GM12864 (cell line): ENCODE data around the gene NXPE1.

Experiments
- DNase-seq: peaks from one replicate; pipeline ENCODE4 v3.0.0-alpha.2; 2011; ENCODE audit warnings: low read depth
- H3K4me3 ChIP-seq: 2 replicates; pipeline ENCODE4 v1.5.1; 2011; ENCODE audit warnings: mild to moderate bottlenecking, low read depth, low read length, control low read depth
- CTCF ChIP-seq: IDR thresholded peaks from 2 replicates; pipeline ENCODE4 v1.5.1; 2011; ENCODE audit warnings: low read depth, mild to moderate bottlenecking, moderate library complexity, low read length, control low read depth, inconsistent platforms; ENCODE audit errors: missing control alignments

The NXPE1 gene

GRCh38 chr11:114511079-114511478, 48.6 kb downstream of the NXPE1 start:
- no peak for DNase-seq
- TF ChIP-seq CTCF, result no peak
- H3K4me3 ChIP-seq, result no peak overlapping the region

- H3K4me3 ChIP-seq, result no peak overlapping the region
- TF ChIP-seq CTCF, result no peak
- no peak for DNase-seq
Observed at GRCh38 chr11:114501901-114502300, 57.8 kb downstream of the NXPE1 start.

GRCh38 chr11:114499756-114500155, 59.9 kb downstream of the NXPE1 start:
- no peak for DNase-seq
- TF ChIP-seq CTCF, result no peak
- no peak overlapping the region for H3K4me3 ChIP-seq

- TF ChIP-seq CTCF, result no peak
- DNase-seq, result no peak
- no peak overlapping the region for H3K4me3 ChIP-seq
Observed at GRCh38 chr11:114496915-114497314, 62.8 kb downstream of the NXPE1 start.

GRCh38 chr11:114483929-114484328, 75.8 kb downstream of the NXPE1 start:
- TF ChIP-seq CTCF, result no peak
- DNase-seq, result no peak
- H3K4me3 ChIP-seq, result no peak overlapping the region

- H3K4me3 ChIP-seq, result no peak overlapping the region
- DNase-seq, result no peak
- no peak for TF ChIP-seq CTCF
Observed at GRCh38 chr11:114482114-114482513, 77.6 kb downstream of the NXPE1 start.

- TF ChIP-seq CTCF, result no peak
- no peak overlapping the region for H3K4me3 ChIP-seq
- no peak for DNase-seq
Observed at GRCh38 chr11:114479331-114479730, 80.3 kb downstream of the NXPE1 start.
